AG04450 (cell line): ENCODE data around the gene PGAM2. TPM values are rescaled to one million over a fixed set of nuclear protein-coding genes. Genes with fewer than 3 reads are reported as not detected.

Experiments
- CTCF ChIA-PET: fragments of 300-600, 350-600 bp; formaldehyde crosslinking; extraction: SDS; loops from one replicate; lab custom pipeline; 2022; ENCODE audit warnings: antibody characterized with exemption, inconsistent platforms; lab: Charles Lee
- POLR2A ChIA-PET: fragments of 350-600 bp; formaldehyde crosslinking; extraction: SDS; loops from one replicate; lab custom pipeline; 2021; ENCODE audit warnings: antibody characterized with exemption, inconsistent platforms; lab: Yijun Ruan, JAX
- DNase-seq: peaks from one replicate; pipeline ENCODE4 v3.0.0-alpha.2; 2011; ENCODE audit warnings: low read depth, low spot score
- H3K27ac ChIP-seq: one replicate; pipeline ENCODE4 v1.5.1; 2012; ENCODE audit warnings: low read depth, low read length, control low read depth
- H3K27me3 ChIP-seq: one replicate; pipeline ENCODE4 v1.6.0; 2012; ENCODE audit warnings: low read length; ENCODE audit not compliant: control insufficient read depth, insufficient read depth
- H3K4me3 ChIP-seq: 2 replicates; pipeline ENCODE4 v1.5.1; 2011; ENCODE audit warnings: mild to moderate bottlenecking, low read depth, low read length, control low read depth
- H3K9me3 ChIP-seq: 2 replicates; pipeline ENCODE4 v1.5.1; 2012; ENCODE audit warnings: low read length; ENCODE audit not compliant: control insufficient read depth, insufficient read depth
- polyA plus RNA-seq: library from polyadenylated mRNA; depleted of rRNA; stranded (reverse); fragments of >200 nt; gene quantifications from 2 replicates; pipeline ENCODE4 v1.2.3, GENCODE V29; 2011
- TF ChIP-seq, protein P1 (sequence below): IDR thresholded peaks from 2 replicates; pipeline ENCODE4 v1.5.1; 2011; ENCODE audit warnings: low read depth, low read length, control low read depth, inconsistent platforms

The PGAM2 gene
- polyA plus RNA-seq, 1 experiment = not detected

DNA sequence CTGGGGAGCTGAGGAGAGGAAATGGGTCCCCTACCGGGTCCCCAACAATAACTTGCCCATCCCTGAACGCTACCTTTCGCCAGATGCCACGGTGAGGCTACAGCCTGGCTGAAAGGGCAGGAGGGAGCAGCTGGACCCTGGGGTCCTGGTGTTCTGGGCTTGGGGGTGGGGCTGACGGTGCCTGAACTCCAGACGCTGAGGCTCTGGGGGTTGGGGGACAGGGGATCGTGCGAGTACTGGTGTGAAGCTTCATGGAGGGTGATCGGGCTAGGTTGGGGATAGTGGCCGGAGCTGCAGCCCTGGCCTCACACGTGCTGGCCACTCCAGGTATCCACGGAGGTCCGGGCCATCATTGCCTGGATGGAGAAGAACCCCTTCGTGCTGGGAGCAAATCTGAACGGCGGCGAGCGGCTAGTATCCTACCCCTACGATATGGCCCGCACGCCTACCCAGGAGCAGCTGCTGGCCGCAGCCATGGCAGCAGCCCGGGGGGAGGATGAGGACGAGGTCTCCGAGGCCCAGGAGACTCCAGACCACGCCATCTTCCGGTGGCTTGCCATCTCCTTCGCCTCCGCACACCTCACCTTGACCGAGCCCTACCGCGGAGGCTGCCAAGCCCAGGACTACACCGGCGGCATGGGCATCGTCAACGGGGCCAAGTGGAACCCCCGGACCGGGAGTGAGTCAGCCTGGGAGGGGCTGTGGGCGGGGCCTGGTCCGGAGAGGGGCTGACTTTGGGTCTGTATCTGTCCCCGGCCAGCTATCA lies 47.0 kb upstream of the PGAM2 start:
- CTCF ChIA-PET = no interaction called here
- Histone ChIP-seq H3K4me3 (no peak overlapping the region), H3K27ac (no peak overlapping the region), H3K9me3 (peaks cover 4% of the 10 kb centered on the region; the same call in 1 of the 2 replicates), H3K27me3 (no peaks in the 10 kb centered on the region)
- TF ChIP-seq, protein P1, sequence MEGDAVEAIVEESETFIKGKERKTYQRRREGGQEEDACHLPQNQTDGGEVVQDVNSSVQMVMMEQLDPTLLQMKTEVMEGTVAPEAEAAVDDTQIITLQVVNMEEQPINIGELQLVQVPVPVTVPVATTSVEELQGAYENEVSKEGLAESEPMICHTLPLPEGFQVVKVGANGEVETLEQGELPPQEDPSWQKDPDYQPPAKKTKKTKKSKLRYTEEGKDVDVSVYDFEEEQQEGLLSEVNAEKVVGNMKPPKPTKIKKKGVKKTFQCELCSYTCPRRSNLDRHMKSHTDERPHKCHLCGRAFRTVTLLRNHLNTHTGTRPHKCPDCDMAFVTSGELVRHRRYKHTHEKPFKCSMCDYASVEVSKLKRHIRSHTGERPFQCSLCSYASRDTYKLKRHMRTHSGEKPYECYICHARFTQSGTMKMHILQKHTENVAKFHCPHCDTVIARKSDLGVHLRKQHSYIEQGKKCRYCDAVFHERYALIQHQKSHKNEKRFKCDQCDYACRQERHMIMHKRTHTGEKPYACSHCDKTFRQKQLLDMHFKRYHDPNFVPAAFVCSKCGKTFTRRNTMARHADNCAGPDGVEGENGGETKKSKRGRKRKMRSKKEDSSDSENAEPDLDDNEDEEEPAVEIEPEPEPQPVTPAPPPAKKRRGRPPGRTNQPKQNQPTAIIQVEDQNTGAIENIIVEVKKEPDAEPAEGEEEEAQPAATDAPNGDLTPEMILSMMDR = no peak
- DNase-seq = no peak
- POLR2A ChIA-PET = no interaction called here

GRCh38 chr7:44111761-44112160 lies 46.4 kb upstream of the PGAM2 start:
- TF ChIP-seq, protein P1 = no peak
- Histone ChIP-seq H3K27ac (no peak overlapping the region), H3K9me3 (peaks cover 4% of the 10 kb centered on the region; the same call in 1 of the 2 replicates), H3K4me3 (no peak overlapping the region), H3K27me3 (no peaks in the 10 kb centered on the region)
- ChIA-PET POLR2A (interaction anchor here (1.6 kb wide), 1 partner anchor 12 kb away, joined by 4 read pairs; the partner anchor contains the start of gene POLD2), CTCF (no interaction called here)
- DNase-seq = no peak

DNA sequence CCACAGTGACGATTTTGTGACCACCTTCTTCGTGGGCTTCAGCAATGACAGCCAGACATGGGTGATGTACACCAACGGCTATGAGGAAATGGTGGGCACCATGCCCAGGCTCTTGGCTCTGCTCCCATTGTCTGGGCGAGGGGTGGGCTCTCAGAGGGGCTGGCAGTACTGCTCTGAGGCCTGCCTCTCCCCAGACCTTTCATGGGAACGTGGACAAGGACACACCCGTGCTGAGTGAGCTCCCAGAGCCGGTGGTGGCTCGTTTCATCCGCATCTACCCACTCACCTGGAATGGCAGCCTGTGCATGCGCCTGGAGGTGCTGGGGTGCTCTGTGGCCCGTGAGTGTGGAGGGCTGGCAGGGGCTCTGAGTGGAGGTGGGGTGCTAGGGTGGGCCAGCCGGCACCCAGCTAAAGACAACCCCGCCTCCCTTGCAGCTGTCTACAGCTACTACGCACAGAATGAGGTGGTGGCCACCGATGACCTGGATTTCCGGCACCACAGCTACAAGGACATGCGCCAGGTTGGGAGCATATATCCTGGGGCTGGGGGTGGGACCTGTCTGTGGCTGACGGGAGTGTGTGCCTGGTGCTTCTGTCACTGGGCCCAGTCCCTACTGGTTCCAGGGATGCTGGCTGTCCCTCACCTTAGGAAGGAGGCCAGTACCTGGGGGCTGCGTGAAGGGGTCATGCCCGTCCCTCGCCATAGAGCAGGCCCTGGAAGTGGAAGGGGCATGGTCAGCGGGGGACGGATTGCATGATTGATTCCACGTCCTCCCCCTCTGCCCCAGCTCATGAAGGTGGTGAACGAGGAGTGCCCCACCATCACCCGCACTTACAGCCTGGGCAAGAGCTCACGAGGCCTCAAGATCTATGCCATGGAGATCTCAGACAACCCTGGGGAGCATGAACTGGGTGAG lies 45.6 kb upstream of the PGAM2 start:
- no peaks in the 10 kb centered on the region for H3K27me3 ChIP-seq
- no peak overlapping the region for H3K4me3 ChIP-seq
- ChIA-PET POLR2A (interaction anchor here (0.8 to 1.6 kb wide), 2 partner anchors 12 to 19 kb away, joined by 3 to 4 read pairs; partner anchors contain the start of gene POLD2), CTCF (no interaction called here)
- H3K9me3 ChIP-seq = peaks cover 4% of the 10 kb centered on the region; the same call in 1 of the 2 replicates
- no peak for DNase-seq
- no peak overlapping the region for H3K27ac ChIP-seq
- TF ChIP-seq, protein P1 = no peak

DNA sequence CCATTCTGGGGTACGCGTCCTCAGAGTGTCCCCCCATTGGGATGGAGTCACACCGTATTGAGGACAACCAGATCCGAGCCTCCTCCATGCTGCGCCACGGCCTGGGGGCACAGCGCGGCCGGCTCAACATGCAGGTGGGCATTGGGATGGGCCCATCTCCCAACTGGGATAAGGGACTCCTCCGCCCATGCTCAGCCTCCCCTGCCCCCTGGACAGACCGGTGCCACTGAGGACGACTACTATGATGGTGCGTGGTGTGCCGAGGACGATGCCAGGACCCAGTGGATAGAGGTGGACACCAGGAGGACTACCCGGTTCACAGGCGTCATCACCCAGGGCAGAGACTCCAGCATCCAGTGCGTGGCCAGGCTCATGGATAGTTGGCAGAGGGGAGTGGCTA lies 44.6 kb upstream of the PGAM2 start:
- DNase-seq = no peak
- ChIA-PET CTCF (no interaction called here), POLR2A (no interaction called here)
- Histone ChIP-seq H3K27me3 (no peaks in the 10 kb centered on the region), H3K4me3 (no peak overlapping the region), H3K27ac (no peak overlapping the region), H3K9me3 (peaks cover 4% of the 10 kb centered on the region; the same call in 1 of the 2 replicates)
- TF ChIP-seq, protein P1 = no peak
